WTC11 (cell line): Measurements from ENCODE around the gene PTGER1. TPM values are rescaled to one million over a fixed set of nuclear protein-coding genes. Genes with fewer than 3 reads are reported as not detected.
A peak's percentile ranks its signal among the peaks of the same experiment; 100 is the strongest.

Source experiments
- ATAC-seq: fragments of 200-7000 bp; cut with Tn5 transposase; 2 replicates; pipeline ENCODE4 v1.10.0; 2021; ENCODE audit warnings: mild to moderate bottlenecking, moderate library complexity
- CTCF ChIA-PET: fragments of 300-600 bp; sonication (Branson Sonifier 250); formaldehyde crosslinking; loops from one replicate; lab custom pipeline; 2021; ENCODE audit warnings: antibody characterized with exemption; lab: Charles Lee
- POLR2A ChIA-PET: fragments of 350-600 bp; sonication (Branson Sonifier 250); formaldehyde crosslinking; loops from one replicate; lab custom pipeline; 2021; ENCODE audit warnings: antibody characterized with exemption; lab: Charles Lee
- DNase-seq: peaks from one replicate; pipeline ENCODE4 v3.0.0; 2021; ENCODE audit warnings: low spot score
- H3K27ac Mint-ChIP-seq: 2 replicates; pipeline ENCODE4 v1.8.0; 2021; ENCODE audit warnings: mixed read lengths
- H3K27me3 Mint-ChIP-seq: 2 replicates; pipeline ENCODE4 v1.8.0; 2021; ENCODE audit warnings: low read depth, mild to moderate bottlenecking, moderate library complexity, mixed read lengths
- H3K36me3 Mint-ChIP-seq: 2 replicates; pipeline ENCODE4 v1.8.0; 2021; ENCODE audit warnings: mixed read lengths
- H3K4me1 Mint-ChIP-seq: 2 replicates; pipeline ENCODE4 v1.8.0; 2022; ENCODE audit warnings: mixed read lengths
- H3K4me3 Mint-ChIP-seq: 2 replicates; pipeline ENCODE4 v1.8.0; 2021; ENCODE audit warnings: mild to moderate bottlenecking, moderate library complexity, mixed read lengths
- H3K9me3 Mint-ChIP-seq: 2 replicates; pipeline ENCODE4 v1.8.0; 2021; ENCODE audit warnings: mixed read lengths
- AR ChIP-seq: fragments of 250-450 bp; sonication (Bioruptor Pico); IDR thresholded peaks from 2 replicates; pipeline ENCODE4 v1.9.0; 2021; ENCODE audit warnings: mild to moderate bottlenecking
- CREB1 ChIP-seq: sonication (generic); formaldehyde crosslinking; IDR thresholded peaks from 2 replicates; pipeline ENCODE4 v1.8.0; 2023; ENCODE audit warnings: mild to moderate bottlenecking, missing genetic modification reagents
- CREM ChIP-seq: sonication (generic); formaldehyde crosslinking; IDR thresholded peaks from 2 replicates; pipeline ENCODE4 v1.8.1; 2022; ENCODE audit warnings: mild to moderate bottlenecking, missing genetic modification reagents, moderate library complexity
- E2F4 ChIP-seq: sonication (generic); formaldehyde crosslinking; IDR thresholded peaks from 2 replicates; pipeline ENCODE4 v1.8.1; 2022; ENCODE audit warnings: low read depth, mild to moderate bottlenecking, moderate library complexity, missing genetic modification reagents, borderline replicate concordance
- E2F5 ChIP-seq: sonication (generic); formaldehyde crosslinking; IDR thresholded peaks from 2 replicates; pipeline ENCODE4 v1.8.1; 2022; ENCODE audit warnings: mild to moderate bottlenecking, moderate library complexity, missing genetic modification reagents
- GABPB1 ChIP-seq: sonication (generic); formaldehyde crosslinking; IDR thresholded peaks from 2 replicates; pipeline ENCODE4 v1.8.1; 2023; ENCODE audit warnings: mild to moderate bottlenecking, missing genetic modification reagents
- MYBL2 ChIP-seq: sonication (generic); formaldehyde crosslinking; IDR thresholded peaks from 2 replicates; pipeline ENCODE4 v1.8.1; 2023; ENCODE audit warnings: mild to moderate bottlenecking, moderate library complexity, missing genetic modification reagents
- OVOL2 ChIP-seq: fragments of 250-450 bp; sonication (Bioruptor Pico); IDR thresholded peaks from 2 replicates; pipeline ENCODE4 v1.9.0; 2021; ENCODE audit warnings: mild to moderate bottlenecking, borderline replicate concordance
- SMAD3 ChIP-seq: sonication (generic); formaldehyde crosslinking; IDR thresholded peaks from 2 replicates; pipeline ENCODE4 v1.8.0; 2022; ENCODE audit warnings: missing genetic modification reagents, mild to moderate bottlenecking, borderline replicate concordance
- SP1 ChIP-seq: sonication (generic); formaldehyde crosslinking; conservative IDR thresholded peaks from 2 replicates; pipeline ENCODE4 v1.8.1; 2022; ENCODE audit warnings: missing genetic modification reagents
- ZNF219 ChIP-seq: sonication (generic); formaldehyde crosslinking; IDR thresholded peaks from 2 replicates; pipeline ENCODE4 v1.8.0; 2023; ENCODE audit warnings: missing genetic modification reagents, mild to moderate bottlenecking, borderline replicate concordance
- ZNF396 ChIP-seq: fragments of 250-450 bp; sonication (Bioruptor Pico); IDR thresholded peaks from 2 replicates; pipeline ENCODE4 v1.8.0; 2021; ENCODE audit warnings: mild to moderate bottlenecking, moderate library complexity, borderline replicate concordance
- ZNF425 ChIP-seq: fragments of 250-450 bp; sonication (Bioruptor Pico); conservative IDR thresholded peaks from 2 replicates; pipeline ENCODE4 v1.9.0; 2021; ENCODE audit warnings: mild to moderate bottlenecking
- ZNF532 ChIP-seq: fragments of 250-450 bp; sonication (Bioruptor Pico); IDR thresholded peaks from 2 replicates; pipeline ENCODE4 v1.9.0; 2021; ENCODE audit warnings: mild to moderate bottlenecking, borderline replicate concordance
- total RNA-seq: library from RNA; stranded (reverse); gene quantifications from 3 replicates; pipeline ENCODE4 v1.2.3, GENCODE V29; 2021
- TF ChIP-seq, protein P1 (sequence below): fragments of 250-450 bp; sonication (Bioruptor Pico); IDR thresholded peaks from 2 replicates; pipeline ENCODE4 v1.9.0; 2021; ENCODE audit warnings: mild to moderate bottlenecking
- TF ChIP-seq, protein P2 (sequence below): sonication (generic); formaldehyde crosslinking; IDR thresholded peaks from 2 replicates; pipeline ENCODE4 v1.8.0; 2022; ENCODE audit warnings: mild to moderate bottlenecking, missing genetic modification reagents

PTGER1 gene
- total RNA-seq, 1 experiment from 2014 or later, result 0.68 TPM

DNA sequence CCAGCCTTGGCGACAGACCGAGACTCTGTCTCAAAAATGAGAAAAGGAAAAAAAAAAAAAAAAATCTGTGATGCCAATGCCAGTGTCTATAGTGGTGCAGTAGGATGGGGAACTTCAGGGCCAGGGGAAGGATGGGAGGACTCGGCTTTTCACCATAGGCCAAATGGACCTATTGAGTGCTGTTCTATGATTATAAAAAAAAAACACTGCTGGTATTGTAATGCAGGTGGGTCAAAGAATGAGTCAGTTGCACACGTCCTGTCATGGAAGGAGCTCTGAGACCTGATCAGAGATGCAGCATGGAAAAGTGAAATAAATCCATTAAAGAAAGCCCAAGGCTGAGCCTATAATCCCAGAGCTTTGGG lies 36.1 kb upstream of the PTGER1 start (continued):
- no peak for TF ChIP-seq ZNF532 (CRISPR knock-in tag)

- TF ChIP-seq CREB1 (CRISPR knock-in tag), result no peak
- peak; percentile 74 for TF ChIP-seq GABPB1
- no peaks in the 10 kb centered on the region for H3K27me3 Mint-ChIP-seq
- DNase-seq, result no peak
- peaks cover 12% of the 10 kb centered on the region for H3K36me3 Mint-ChIP-seq
- ChIA-PET CTCF (interaction anchor here (0.7 to 3.4 kb wide), 5 partner anchors 8 to 60 kb away, joined by 3 to 16 read pairs (median 3); partner anchors contain the start of gene DNAJB1), POLR2A (interaction anchor here (0.6 to 1.1 kb wide), 2 partner anchors 14 to 35 kb away, joined by 4 to 5 read pairs; no protein-coding TSS in a partner anchor)
- H3K9me3 Mint-ChIP-seq, result no peaks in the 10 kb centered on the region
- peaks cover 6% of the 10 kb centered on the region for H3K4me1 Mint-ChIP-seq
- H3K27ac Mint-ChIP-seq, result no peak overlapping the region; the same call in 1 of the 2 replicates
- H3K4me3 Mint-ChIP-seq, result no peak overlapping the region
- no peak for ATAC-seq
Observed at GRCh38 chr19:14510311-14511228, 35.4 kb upstream of the PTGER1 start.

DNA sequence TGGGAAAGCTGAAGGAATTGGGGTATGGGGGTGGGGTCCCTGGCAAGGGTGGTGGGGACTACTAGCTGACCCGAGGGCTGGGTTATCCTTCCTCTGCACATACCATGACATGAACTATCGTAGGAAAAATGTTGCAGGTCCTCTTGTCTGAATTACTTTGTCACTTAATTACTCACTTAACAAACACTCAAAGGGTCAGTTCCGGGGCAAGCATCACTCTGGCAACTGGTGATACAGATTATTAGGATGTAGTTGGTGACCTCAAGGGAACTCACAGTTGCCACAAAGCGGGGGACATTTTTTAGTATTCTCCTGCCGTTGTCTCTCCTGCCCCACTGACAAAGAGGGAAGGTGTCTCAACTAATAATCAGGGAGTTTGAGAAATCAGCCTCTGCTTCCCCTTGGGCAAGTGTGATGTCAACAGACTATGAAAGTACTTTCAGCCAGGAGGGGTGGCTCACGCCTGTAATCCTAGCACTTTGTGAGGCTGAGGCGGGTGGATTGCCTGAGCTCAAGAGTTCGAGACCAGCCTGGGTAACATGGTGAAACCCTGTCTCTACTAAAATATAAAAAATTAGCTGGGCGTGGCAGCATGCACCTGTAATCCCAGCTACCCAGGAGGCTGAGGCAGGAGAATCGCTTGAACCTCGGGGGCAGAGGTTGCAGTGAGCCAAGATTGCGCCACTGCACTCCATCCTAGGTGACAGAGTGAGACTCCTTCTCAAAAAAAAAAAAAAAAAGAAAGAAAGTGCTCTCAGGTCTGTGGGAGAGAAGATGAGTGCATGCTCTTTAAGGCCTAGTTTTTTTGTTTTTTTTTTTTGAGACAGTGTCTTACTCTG lies 32.8 kb upstream of the PTGER1 start:
- H3K36me3 Mint-ChIP-seq, result no peaks in the 10 kb centered on the region
- DNase-seq, result no peak
- TF ChIP-seq ZNF396 (CRISPR knock-in tag) (no peak), SMAD3 (CRISPR knock-in tag) (no peak), MYBL2 (CRISPR knock-in tag) (no peak), OVOL2 (CRISPR knock-in tag) (no peak), ZNF219 (CRISPR knock-in tag) (no peak), AR (CRISPR knock-in tag) (no peak), E2F4 (no peak), SP1 (CRISPR knock-in tag) (no peak), E2F5 (CRISPR knock-in tag) (no peak), CREM (CRISPR knock-in tag) (no peak), ZNF425 (no peak)
- TF ChIP-seq, protein P1, sequence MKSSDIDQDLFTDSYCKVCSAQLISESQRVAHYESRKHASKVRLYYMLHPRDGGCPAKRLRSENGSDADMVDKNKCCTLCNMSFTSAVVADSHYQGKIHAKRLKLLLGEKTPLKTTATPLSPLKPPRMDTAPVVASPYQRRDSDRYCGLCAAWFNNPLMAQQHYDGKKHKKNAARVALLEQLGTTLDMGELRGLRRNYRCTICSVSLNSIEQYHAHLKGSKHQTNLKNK (CRISPR knock-in tag), result no peak
- TF ChIP-seq, protein P2, sequence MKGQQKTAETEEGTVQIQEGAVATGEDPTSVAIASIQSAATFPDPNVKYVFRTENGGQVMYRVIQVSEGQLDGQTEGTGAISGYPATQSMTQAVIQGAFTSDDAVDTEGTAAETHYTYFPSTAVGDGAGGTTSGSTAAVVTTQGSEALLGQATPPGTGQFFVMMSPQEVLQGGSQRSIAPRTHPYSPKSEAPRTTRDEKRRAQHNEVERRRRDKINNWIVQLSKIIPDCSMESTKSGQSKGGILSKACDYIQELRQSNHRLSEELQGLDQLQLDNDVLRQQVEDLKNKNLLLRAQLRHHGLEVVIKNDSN, result no peak

More for the DNA sequence above, 32.8 kb upstream of the PTGER1 start:
- Mint-ChIP-seq H3K27me3 (peaks cover 8% of the 10 kb centered on the region; the same call in 1 of the 2 replicates), H3K27ac (no peak overlapping the region), H3K9me3 (no peaks in the 10 kb centered on the region), H3K4me3 (no peak overlapping the region), H3K4me1 (peaks cover 6% of the 10 kb centered on the region)
- ChIA-PET POLR2A (interaction anchor here (0.7 kb wide), 1 partner anchor 12 kb away, joined by 7 read pairs; no protein-coding TSS in a partner anchor), CTCF (interaction anchor here (1.3 to 3.4 kb wide), 5 partner anchors 28 to 49 kb away, joined by 5 to 14 read pairs (median 9); partner anchors contain the start of gene PTGER1)
- no peak for ATAC-seq
